RKO (cell line): ENCODE results near the gene HRH3.

Experiments used
- DNase-seq: peaks from one replicate; pipeline ENCODE4 v3.0.0-alpha.2; 2016; ENCODE audit warnings: low spot score

Gene HRH3

DNA sequence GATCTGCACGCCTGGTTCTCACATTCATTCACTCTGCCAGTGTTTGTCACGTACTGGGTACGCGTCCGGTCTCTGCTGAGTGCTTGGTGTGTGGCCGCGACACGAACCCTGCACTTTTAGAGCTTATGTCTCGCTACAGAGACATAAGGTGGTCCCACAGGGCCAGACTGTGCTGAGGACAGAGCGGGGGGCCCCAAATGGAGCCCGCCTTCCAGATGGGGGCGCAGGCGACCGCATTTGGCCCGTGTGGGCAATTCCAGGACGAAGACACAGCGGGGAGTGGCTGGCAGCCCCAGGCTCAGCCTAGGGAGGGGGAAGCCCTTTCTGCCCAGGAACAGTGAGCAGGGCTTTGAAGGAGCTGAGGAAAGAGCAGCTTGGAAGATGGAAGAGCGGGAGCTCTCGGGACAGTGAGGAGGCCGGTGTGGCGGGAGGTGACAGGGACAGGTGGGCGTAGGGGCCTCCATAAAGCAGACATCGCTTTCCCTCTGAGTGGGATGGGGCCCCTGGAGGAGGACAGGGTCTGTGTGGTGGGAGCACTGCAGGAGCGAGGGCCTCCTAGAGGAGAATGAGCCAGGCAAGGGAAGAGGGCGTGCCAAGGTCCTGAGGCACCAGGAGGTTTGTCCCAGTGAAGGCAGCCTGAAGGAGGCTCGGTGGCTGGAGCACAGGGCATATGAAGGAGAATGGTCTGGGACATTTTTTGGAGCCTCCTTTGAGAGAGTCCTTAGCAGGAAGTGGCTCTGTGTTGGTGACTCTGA is 45.0 kb downstream of the HRH3 start:
- DNase-seq = no peak

DNA sequence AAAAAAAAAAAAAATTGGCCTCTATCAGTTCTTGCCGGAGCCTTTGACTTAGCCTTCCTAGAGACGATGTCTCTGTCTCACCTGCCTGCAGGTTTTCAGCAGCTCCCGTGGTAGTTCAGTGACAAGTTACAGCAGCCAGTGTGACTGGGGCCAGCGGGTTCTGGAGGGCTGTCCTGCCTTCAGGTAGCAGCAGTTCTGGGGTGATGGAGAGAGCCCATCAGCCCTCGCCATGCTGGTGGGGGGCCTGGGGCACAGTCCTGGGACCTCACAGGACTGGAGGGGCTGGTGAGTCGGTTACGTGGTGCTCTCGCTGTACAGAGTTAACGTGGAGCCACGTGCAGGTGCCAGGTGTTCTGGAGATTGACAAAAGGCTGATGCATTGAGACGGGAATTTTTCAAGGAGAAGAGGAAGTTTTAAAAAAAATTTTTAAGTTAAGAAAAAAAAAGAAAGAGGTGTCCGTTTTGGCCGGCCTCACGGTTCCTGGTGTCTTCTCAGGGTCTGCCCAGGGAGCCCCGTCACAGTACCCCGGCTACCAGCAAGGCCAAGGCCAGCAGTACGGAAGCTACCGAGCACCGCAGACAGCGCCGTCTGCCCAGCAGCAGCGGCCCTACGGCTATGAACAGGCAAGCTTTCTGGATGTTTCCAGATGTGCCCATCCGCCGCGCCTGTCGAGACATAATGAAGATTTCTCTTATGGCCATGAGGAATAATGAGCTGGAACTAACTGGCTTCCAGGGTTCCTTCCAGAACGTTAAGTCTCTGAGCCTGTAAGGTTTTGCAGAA is 45.9 kb downstream of the HRH3 start:
- DNase-seq = no peak

DNA sequence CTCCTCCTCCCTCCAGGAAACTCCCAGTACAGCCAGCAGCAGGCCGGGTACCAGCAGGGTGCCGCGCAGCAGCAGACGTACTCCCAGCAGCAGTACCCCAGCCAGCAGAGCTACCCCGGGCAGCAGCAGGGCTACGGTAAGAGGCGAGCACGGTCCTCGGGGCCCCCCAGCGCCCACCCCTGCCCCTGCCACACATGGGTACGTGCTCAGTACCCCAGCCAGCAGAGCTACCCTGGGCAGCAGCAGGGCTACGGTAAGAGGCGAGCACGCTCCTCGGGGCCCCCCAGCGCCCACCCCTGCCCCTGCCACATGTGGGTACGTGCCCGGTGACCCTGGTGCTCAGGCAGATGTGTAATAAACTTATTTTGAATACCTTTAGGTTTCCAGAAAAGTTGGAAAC is 47.4 kb downstream of the HRH3 start:
- DNase-seq = no peak

DNA sequence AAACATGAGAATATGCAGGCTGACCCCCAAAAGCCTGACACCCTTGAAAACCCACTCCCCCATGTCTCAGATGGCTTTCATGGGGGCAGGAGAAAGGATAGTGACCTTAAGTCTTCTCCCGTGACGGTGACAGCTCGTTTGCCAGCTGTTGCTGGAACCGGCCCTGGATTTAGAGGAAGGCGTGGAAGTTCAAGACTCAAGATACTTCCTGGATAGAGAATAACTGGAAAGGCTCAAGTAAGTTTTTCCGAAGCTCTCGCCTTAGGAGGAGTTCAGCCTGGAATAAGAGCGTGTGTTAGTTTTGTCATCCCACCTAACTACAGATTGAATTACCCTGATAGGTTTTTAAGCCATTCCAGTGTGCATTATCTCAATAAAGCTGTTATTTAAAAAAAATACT is 48.8 kb downstream of the HRH3 start:
- DNase-seq = no peak

DNA sequence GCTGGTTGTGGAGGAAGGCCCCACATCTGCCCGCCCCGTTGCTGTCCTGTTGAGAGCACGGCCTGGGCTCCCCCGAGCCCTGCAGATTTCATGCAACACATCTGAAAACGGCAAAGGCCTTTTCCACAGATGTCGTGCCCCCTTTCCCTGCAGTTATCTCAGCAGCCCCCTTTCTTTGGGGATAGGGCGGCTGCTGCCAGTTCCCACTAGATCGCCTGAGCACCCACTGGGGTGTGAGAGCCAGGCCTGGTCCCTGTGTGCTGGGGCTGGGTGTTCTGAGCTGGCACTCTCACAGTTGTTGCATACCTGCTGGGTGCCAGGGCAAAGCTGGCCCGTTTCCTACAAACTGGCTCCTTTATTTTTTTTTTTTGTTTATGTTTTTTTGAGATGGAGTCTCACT is 49.5 kb downstream of the HRH3 start:
- DNase-seq = no peak

DNA sequence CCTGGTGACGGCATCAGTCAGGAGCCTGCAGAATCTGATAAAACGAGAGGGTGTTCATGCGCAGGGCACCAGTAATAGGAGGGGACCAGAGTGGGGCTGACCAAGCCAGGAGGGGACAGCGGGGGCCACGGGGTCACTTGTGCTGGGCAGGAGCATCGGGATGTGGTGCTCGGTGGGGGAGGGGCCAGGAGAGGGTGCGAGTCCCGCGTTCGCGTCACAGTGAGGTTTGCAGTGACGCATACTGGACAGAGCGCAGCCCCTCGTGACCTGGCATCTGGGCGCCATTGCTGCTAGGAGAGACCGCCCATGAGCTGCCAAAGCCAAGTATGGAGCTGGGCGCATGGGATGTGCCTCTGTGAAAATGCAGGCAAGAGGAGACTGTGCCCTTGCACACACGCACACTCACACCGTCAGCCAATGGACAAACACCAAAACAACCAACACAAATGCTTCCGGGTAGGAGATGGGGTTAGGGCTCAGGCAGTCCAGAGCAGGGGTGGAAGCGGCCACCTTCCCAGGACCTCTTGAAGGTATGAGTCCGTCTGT is 51.1 kb downstream of the HRH3 start:
- no peak for DNase-seq

DNA sequence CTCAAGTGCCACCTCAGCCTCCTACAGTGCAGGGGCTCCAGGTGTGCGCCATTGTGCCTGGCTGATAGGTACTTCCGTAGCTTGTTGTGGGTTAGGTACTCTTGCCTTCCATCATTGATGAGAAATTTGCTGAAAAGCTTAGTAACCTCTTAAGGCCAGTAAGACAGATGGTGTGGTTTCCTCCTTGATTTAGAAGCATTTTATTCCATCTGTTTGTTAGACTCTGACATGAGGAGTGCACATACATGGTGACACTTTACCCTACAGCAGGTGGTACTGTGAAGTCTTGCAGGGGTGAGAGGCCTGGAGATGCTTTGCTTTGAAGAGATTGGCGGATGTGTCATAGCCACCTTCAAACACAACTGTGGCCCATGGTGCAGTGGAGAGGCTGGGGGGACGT is 52.0 kb downstream of the HRH3 start:
- no peak for DNase-seq

DNA sequence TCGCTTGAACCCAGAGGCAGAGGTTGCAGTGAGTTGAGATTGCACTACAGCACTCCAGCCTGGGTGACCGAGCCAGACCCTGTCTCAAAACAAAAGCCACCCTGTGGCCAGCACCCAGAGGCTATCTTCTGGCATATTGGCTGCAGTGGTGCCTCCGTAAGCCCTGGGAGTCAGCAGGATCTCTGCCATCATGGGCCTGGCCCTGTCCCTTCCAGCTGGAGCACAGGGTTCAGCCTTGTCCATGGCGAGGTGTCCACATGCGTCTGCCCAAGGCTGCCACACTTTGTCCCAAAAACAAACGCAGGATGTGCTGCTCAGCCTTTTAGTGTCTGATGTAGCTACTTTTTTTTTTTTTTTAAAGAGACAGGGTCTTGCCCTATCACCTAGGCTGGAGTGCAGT is 52.6 kb downstream of the HRH3 start:
- DNase-seq = no peak

DNA sequence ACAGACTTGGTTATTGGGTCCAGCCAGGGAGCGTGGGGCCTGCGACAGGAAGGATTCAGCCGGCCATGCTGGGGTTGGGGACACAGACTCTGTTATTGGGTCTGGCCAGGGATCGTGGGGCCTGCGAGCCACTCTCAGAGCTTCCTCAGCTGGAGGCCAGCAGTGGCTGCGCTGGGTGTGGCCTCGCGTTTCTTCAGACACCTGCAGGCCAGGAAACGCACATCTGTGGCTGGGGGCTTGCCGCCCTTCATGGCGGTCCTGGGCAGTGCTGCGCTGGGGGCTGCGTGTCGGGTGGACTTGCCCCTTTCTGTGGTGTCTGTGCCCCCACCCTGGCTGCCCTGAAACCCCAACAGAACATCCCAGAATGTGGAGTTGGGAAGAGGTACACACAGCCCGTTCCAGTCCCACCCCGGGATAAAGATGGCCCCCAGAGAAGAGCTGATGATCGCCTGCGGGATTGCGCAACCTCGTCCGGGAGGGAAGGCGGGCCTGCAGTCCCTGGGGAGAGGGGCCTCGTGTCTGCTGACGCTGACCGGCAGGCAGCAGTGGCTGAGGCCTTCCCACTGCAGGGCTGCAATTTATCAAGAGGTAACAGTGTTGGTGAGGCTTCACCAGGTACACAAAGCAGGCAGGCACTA is 54.2 kb downstream of the HRH3 start:
- no peak for DNase-seq
